ENCODE data around the gene GLIPR1.
"Not testable (repeated sequence)": the region's sequence is repeated elsewhere in the genome, so short reads cannot be mapped to it uniquely, and the experiment has no call there.

Gene GLIPR1

DNA sequence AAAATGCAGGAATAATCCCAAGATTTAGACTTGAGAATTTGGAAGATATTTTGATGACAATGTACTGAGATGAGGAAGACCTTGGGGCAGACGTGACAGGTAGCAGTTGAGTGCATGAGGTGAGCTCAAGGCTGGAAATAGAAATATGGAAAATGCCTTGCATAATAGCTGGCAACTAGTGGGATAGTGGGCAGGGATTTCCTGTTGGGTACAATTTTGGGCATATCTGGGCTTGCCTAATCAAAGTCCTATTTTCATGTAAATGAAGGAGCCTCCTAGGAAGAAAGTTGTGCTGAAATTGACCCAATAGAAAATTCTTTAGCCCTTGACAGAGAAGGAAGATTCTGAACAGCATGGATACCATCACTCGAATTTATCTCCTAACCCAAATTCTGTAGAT is 6.4 kb upstream of the GLIPR1 start:
- no peak for DNase-seq (ENCODE audit: low read depth in 2 of 2)

- no peak for DNase-seq (ENCODE audit: low read depth in 2 of 2)
Measured at GRCh38 chr12:75476071-75476470, 4.5 kb upstream of the GLIPR1 start.

- no peak for DNase-seq (ENCODE audit: low read depth in 2 of 2)
Measured at GRCh38 chr12:75477137-75477536, 3.4 kb upstream of the GLIPR1 start.

GRCh38 chr12:75478116-75478794 is 2.3 kb upstream of the GLIPR1 start:
- no peak for DNase-seq (ENCODE audit: low read depth in 2 of 2)

- DNase-seq (ENCODE audit: low read depth in 2 of 2), result no peak
Measured at GRCh38 chr12:75479963-75480461, 543 bp upstream of the GLIPR1 start.

GRCh38 chr12:75481013-75481705 is 604 bp downstream of the GLIPR1 start:
- DNase-seq (ENCODE audit: low read depth in 2 of 2), result no peak

- DNase-seq (ENCODE audit: low read depth in 2 of 2), result no peak
Measured at GRCh38 chr12:75481774-75482173, 1.2 kb downstream of the GLIPR1 start.

DNA sequence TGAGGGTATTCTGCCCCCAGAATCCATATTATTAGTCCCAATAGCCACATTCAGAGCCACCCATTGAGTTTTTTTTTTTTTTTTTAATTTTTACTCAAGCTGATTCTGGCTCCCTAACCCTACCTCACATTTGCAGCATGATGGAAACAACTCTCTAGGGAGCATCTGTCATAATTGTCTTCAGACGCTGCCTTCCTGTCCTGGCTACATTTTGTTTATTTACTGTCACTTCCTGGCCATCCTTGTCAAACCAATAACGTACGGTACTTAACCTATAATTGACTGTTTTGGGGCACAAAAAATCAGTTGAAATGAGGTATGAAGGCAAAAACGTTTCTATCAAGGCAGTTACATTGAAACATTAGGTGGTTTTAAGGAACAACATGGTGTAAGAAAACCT is 2.1 kb downstream of the GLIPR1 start:
- DNase-seq (ENCODE audit: low read depth in 2 of 2), result no peak

- DNase-seq (ENCODE audit: low read depth in 2 of 2), result no peak
Measured at GRCh38 chr12:75483431-75483830, 2.9 kb downstream of the GLIPR1 start.

GRCh38 chr12:75484450-75484849 is 3.9 kb downstream of the GLIPR1 start:
- not testable (repeated sequence) for DNase-seq (ENCODE audit: low read depth in 2 of 2)

- no peak for DNase-seq (ENCODE audit: low read depth in 2 of 2)
Measured at GRCh38 chr12:75487308-75487707, 6.8 kb downstream of the GLIPR1 start.

DNA sequence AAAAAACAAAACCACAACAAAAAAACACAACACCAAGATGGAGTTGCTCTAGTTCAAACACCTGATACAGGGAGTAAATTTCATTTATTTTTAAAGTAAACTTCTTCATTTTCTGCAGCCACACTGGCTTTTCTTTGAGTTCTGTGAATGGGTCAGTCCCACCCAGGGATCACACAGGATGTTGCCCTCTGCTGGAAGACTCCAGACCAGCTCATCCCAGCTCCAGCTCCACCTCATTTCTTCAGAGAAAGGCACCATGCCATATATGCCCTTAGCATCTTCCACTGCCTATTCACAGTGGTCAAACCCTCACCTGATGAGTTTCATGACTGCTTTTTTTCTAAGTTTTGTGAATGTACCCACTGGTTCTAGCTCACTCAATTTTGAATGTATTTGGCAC is 8.0 kb downstream of the GLIPR1 start:
- no peak for DNase-seq (ENCODE audit: low read depth in 2 of 2)

DNA sequence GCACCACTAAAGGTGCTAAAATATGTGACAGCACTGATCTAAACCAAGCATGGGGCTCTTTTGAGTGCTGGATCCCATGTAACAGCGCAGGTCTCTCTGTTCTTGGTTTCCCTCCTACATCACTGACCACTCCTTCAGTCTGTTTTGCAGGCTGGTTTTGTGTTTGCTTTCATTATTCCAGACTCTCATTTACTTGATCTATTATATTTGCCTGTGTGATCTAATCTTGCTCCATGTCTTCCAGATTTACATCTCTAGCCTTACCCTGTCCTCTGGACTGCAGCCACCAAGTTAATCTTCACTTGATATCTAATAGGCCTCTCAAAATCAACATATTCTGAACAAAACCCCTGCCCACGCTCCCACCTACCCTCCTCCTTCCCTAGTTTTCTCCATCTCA is 8.6 kb downstream of the GLIPR1 start:
- DNase-seq (ENCODE audit: low read depth in 2 of 2), result no peak

DNA sequence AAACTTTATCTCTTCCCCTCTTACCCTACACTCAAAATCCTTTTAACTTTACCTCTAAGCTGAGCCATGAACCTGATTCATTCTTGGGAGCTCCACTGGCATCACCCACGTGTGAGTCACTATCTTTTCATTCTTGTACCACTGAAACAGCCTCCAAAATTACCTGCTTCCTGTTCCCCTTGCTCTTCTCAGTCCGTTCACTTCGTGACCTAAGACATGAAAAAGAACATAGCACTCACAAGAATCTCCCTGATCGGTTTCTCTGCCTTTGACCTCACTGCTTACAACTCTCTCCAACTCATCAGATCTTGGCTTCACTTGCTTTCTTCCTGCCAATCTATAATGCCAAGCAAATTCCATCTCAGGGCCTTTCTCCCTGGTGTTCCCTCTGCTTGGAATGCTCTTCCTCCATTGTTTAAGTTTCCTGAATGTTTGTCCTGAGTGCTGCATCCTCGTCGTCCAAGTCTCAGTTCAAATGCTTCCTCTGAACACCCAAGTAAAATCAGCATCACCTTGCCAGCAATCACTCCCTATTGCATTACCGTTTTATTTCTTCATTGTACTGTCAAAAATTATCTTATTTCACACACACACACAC is 9.2 kb downstream of the GLIPR1 start:
- no peak for DNase-seq (ENCODE audit: low read depth in 2 of 2)

DNA sequence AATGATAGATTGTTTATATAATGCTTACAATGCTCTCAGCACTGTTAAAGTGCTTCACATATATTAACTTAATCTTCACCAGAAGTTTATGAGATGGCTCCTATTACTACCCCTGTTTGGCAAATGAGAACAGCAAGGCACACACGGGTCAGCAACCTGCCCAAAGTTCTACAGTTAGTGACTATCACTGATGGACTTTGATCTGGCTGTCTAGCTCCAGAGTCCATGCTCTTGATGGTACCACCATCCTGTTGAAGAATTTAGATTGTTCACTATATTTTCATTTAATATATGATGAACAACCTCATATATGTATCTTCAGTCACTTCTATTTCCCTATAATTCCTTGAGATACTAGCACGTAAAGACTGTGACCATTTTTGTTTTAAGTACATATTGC is 10.6 kb downstream of the GLIPR1 start:
- no peak for DNase-seq (ENCODE audit: low read depth in 2 of 2)

DNA sequence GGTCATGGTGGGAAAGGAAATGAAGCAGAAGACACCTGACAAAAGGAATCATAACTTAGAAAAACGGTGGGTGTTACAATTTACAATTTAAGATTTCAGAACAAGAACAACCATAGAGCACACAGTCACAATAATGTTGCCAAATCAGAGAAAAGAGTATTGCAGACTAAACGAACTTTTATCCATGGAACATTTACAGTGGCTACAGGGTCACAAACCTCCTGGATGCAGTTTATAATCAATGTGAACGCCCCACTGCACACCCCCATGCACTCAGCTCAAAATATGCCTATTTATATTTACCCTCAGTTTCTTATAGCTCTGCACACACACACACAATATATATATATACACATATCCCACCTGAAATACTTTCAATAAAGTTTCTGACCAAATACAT is 22.9 kb downstream of the GLIPR1 start:
- DNase-seq (ENCODE audit: low read depth in 2 of 2), result no peak

GRCh38 chr12:75503866-75504265 is 23.3 kb downstream of the GLIPR1 start:
- no peak for DNase-seq (ENCODE audit: low read depth in 2 of 2)

GRCh38 chr12:75505706-75506312 is 25.3 kb downstream of the GLIPR1 start:
- no peak for DNase-seq (ENCODE audit: low read depth in 2 of 2)

DNA sequence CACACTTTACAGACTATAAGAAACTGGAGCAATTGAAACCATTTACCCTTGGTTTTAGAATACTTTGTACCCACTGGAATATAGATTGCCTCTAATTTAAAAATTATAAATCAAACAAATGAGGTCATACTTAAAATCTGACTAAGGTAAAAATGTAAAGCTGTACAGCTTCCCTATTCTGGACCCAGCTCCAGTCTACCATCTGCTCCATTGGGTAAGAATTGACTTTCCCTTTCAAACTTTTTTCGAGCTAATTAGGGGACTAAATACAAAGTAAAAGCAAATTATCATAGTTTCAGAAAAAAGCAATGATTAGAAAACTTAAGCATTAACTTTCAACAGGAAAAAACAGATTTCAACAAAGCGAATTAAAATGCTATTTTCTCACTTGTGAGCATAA is 26.5 kb downstream of the GLIPR1 start:
- no peak for DNase-seq (ENCODE audit: low read depth in 2 of 2)

DNA sequence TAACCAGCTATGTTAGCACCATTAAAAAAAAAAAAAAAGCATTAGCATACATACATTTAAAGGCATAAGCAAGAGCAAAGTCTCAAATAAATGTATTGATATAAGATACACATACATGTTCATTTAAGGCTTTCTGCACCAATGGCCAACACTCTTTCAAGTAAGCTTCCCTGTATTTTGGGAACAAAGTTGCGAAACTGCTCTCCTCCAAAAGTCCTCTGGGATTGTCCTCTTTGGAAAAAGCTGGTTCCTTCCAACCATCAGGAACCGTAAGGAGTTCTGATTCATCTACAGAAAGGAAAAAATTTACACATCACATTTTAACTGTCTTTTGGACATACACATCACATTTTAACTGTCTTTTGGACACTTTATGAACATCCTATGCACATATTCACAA is 27.6 kb downstream of the GLIPR1 start:
- DNase-seq (ENCODE audit: low read depth in 2 of 2), result no peak

GRCh38 chr12:75509621-75510020 is 29.1 kb downstream of the GLIPR1 start:
- DNase-seq (ENCODE audit: low read depth in 2 of 2), result no peak

All from stimulated activated CD8-positive, alpha-beta memory T cell treated with anti-CD3 and anti-CD28 coated beads, Interleukin-7, amount 100 ng/mL, for 1 hour (primary cell).